Heart left ventricle (tissue), 13 donors: ENCODE results near the gene PAK4.

Experiments used
- POLR2A ChIP-seq, 2 donors: fragments of 450-650 bp; IDR thresholded peaks; one replicate each; pipeline ENCODE4 v1.6.1; 2017; ENCODE audit warnings: antibody characterized with exemption in 2 of 2, mild to moderate bottlenecking in 2 of 2, moderate library complexity in 2 of 2
- TF ChIP-seq, protein P1 (sequence below), 12 donors: fragments of 200-600 bp; sonication (generic) in 4 of 12; IDR thresholded peaks; one replicate each; pipeline versions ENCODE4 v1.5.0 to v1.8.0; 2018 to 2022; ENCODE audit warnings: antibody characterized with exemption in 12 of 12, mild to moderate bottlenecking in 5 of 12
- donor health status: ischemic (EF 13 %, LVEDD 7.1; RV severe dilation, severe dysfunction).
- donor health status: DM: no; HTN: yes; CAD: no.
- donor health status: DM: no; HTN: no; CAD: no.
- donor health status: ischemic (EF 25% LVEDD 6.9; RV normal size, moderate dysfunction).
- donor health status: ischemic (EF 25% LVEDD 5.7; RV mildly dilated, moderate dysfunction).
- donor health status: ischemic (EF 35%, LVEDD 5.7; RV mildly dilated, moderate dysfunction).
- donor health status: nonischemic (EF 11% LVEDD 7.7; RV severe dilation, severe dysfunction).
- donor health status: DM: yes; HTN: yes; CAD: no.
- donor health status: PGD.
- donor health status: ischemic (EF 29% LVEDD 5.4; RV normal size, mild dysfunction).
- donor health status: nonischemic (EF 23%, LVEDD 6.1; RV moderate dilation, normal function).

DNA sequence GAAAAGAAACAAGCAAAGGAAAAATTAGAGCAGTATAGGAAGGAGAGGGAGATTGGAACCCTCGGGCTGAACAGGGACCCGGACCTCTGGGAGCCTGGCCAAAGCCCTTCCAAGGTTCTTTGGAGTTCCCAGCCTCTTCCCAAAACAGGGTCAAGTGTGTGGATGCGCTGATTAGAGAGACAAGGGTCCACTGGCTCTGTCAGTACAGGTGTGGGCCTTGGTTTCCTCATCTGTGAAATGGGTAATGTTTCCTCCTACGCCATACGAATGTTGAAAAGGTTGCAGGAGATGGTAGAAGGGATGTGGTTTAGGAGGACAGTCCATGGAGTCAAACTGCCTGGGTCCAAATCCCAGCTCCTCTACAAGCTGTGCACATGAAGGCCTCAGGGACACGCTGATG lies 80.5 kb downstream of the PAK4 start:
- TF ChIP-seq, protein P1, sequence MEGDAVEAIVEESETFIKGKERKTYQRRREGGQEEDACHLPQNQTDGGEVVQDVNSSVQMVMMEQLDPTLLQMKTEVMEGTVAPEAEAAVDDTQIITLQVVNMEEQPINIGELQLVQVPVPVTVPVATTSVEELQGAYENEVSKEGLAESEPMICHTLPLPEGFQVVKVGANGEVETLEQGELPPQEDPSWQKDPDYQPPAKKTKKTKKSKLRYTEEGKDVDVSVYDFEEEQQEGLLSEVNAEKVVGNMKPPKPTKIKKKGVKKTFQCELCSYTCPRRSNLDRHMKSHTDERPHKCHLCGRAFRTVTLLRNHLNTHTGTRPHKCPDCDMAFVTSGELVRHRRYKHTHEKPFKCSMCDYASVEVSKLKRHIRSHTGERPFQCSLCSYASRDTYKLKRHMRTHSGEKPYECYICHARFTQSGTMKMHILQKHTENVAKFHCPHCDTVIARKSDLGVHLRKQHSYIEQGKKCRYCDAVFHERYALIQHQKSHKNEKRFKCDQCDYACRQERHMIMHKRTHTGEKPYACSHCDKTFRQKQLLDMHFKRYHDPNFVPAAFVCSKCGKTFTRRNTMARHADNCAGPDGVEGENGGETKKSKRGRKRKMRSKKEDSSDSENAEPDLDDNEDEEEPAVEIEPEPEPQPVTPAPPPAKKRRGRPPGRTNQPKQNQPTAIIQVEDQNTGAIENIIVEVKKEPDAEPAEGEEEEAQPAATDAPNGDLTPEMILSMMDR (IDR thresholded peaks at IDR 0.05): no peak
- no peak for TF ChIP-seq POLR2A (IDR thresholded peaks at IDR 0.05)
